GM18951 (cell line): Measurements from ENCODE around the gene ALDH1L2.

Source experiments
- POLR2A ChIP-seq: IDR thresholded peaks from 4 replicates; pipeline ENCODE4 v1.6.1; 2011; ENCODE audit warnings: mild to moderate bottlenecking; ENCODE audit not compliant: insufficient read length, insufficient read depth; ENCODE audit errors: extremely low read depth
- in situ Hi-C: fragments of 300-500 bp; cut with MboI; formaldehyde crosslinking; loops from one replicate; pipeline ENCODE4 v1.12.0; 2022; ENCODE audit warnings: low sequenced_read_pairs, mixed read lengths, inconsistent platforms; ENCODE audit not compliant: unreplicated experiment

ALDH1L2 gene

DNA sequence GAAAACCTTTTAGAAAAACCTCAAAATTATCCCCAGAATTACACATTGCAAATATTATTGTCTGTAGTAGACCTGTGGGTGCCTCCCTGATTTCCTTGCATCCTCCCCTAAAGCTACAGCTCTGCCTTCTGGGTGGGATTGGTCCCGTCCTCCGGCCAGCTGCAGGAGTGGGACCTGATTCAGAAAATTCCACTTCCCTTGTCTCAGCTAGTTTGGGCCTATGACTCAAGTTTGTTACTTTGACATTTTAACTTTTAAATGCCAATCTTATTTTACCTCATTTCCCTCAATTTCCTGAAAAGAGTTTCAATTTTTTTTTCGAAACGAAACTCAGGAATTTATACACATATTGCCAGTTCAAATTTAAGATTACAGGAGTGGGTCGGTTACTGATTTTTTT lies 113.0 kb downstream of the ALDH1L2 start:
- no peak for TF ChIP-seq POLR2A
- in situ Hi-C loops = no loop called here
